NT2/D1 (cell line): ENCODE data around the gene SEC23B.

Experiments used
- DNase-seq: peaks from one replicate; pipeline ENCODE4 v3.0.0-alpha.2; 2011; ENCODE audit warnings: low read depth, low spot score
- H3K27me3 ChIP-seq: 2 replicates; pipeline ENCODE4 v1.6.0; 2011; ENCODE audit warnings: mild to moderate bottlenecking; ENCODE audit not compliant: insufficient read length, insufficient read depth
- H3K36me3 ChIP-seq: 2 replicates; pipeline ENCODE4 v1.6.1; 2011; ENCODE audit warnings: mild to moderate bottlenecking, low read length, mixed read lengths; ENCODE audit not compliant: insufficient read depth, insufficient read length
- H3K4me1 ChIP-seq: 2 replicates; pipeline ENCODE4 v1.5.1; 2011; ENCODE audit not compliant: insufficient read depth, insufficient read length
- H3K4me3 ChIP-seq: 2 replicates; pipeline ENCODE4 v1.5.1; 2011; ENCODE audit warnings: low read depth; ENCODE audit not compliant: insufficient read length
- H3K9ac ChIP-seq: 2 replicates; pipeline ENCODE4 v1.6.0; 2011; ENCODE audit warnings: low read depth; ENCODE audit not compliant: insufficient read length
- H3K9me3 ChIP-seq: 2 replicates; pipeline ENCODE4 v1.5.1; 2011; ENCODE audit warnings: mild to moderate bottlenecking, low read length; ENCODE audit not compliant: insufficient read depth
- SUZ12 ChIP-seq: IDR thresholded peaks from 2 replicates; pipeline ENCODE4 v1.6.1; 2011; ENCODE audit not compliant: insufficient read length, insufficient read depth; ENCODE audit errors: extremely low read depth
- YY1 ChIP-seq: IDR thresholded peaks from 2 replicates; pipeline ENCODE4 v1.6.1; 2011; ENCODE audit not compliant: insufficient read length, insufficient read depth
- ZNF274 ChIP-seq: IDR thresholded peaks from 2 replicates; pipeline ENCODE4 v1.6.1; 2011; ENCODE audit warnings: mild to moderate bottlenecking, low read depth, low read length

SEC23B gene

DNA sequence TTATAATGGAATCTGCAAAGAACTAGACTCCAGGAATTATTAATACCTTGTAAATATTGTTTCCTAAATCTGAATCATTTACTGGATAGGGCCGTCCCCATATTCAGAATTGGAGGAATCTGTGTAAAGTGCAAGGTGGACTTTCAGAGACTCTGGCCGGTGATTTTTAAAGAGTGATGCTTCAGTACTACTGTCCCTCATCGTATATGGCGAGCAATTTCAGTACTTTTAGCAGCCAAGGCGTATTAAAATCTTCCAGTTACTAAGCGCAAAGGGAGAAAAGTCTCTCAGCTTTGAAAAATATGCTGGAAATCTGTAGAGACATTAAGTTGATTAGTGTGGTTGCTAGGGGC lies 60.0 kb downstream of the SEC23B start:
- no peak for TF ChIP-seq SUZ12
- no peak for TF ChIP-seq YY1
- no peak for TF ChIP-seq ZNF274
- H3K27me3 ChIP-seq: no peaks in the 10 kb centered on the region
- no peak for DNase-seq
- H3K9me3 ChIP-seq: no peaks in the 10 kb centered on the region
- peaks cover 27% of the 10 kb centered on the region for H3K36me3 ChIP-seq
- H3K4me1 ChIP-seq: no peaks in the 10 kb centered on the region
- peak overlapping the region; percentile 95 for H3K9ac ChIP-seq
- H3K4me3 ChIP-seq: peak overlapping the region; percentile 87

DNA sequence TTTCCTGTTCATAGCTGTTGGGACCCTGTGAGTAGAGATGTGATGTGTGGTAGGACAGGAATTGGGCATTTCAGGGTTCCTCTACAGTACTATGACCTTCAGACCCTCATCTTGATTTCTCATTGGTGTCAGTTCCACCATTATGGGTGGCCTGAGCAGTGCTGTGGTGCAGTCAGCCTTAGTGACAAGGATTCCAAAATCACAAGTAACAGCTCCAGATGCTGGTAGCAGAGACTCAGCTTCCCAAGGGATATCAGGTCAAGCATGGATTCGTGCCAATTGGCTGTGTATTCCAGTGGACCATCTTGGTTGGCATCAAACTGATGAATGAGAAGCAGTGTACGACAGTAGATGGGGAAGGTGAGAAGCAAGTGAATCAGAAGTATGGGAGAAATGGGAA lies 63.3 kb downstream of the SEC23B start:
- no peaks in the 10 kb centered on the region for H3K4me1 ChIP-seq
- H3K36me3 ChIP-seq: peaks cover 24% of the 10 kb centered on the region
- DNase-seq: no peak
- no peaks in the 10 kb centered on the region for H3K9me3 ChIP-seq
- TF ChIP-seq ZNF274 (no peak), YY1 (no peak), SUZ12 (no peak)
- H3K4me3 ChIP-seq: no peak overlapping the region
- H3K27me3 ChIP-seq: no peaks in the 10 kb centered on the region
- no peak overlapping the region for H3K9ac ChIP-seq

DNA sequence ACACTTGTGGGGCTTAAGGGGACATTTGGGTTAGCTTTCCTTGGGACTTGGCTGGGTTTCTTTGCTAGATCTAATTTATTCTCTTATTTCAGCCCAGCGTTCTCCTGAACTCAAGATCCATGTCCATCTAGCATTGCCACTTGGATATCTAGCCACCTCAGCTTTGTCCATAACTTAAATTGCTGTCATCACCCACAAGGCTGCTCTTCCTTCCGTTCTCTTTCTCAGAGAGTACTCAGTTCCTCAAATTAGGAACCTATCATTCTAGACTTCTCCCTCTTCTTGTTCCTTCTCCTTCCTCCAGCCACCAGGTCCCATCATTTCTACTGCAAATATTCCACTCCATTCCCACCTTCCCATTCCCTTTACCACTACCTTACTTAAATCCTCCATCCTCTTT lies 63.8 kb downstream of the SEC23B start:
- Histone ChIP-seq H3K36me3 (peaks cover 24% of the 10 kb centered on the region), H3K9ac (no peak overlapping the region), H3K27me3 (no peaks in the 10 kb centered on the region), H3K4me3 (no peak overlapping the region), H3K4me1 (no peaks in the 10 kb centered on the region), H3K9me3 (no peaks in the 10 kb centered on the region)
- TF ChIP-seq YY1: no peak
- TF ChIP-seq SUZ12: no peak
- TF ChIP-seq ZNF274: no peak
- no peak for DNase-seq

DNA sequence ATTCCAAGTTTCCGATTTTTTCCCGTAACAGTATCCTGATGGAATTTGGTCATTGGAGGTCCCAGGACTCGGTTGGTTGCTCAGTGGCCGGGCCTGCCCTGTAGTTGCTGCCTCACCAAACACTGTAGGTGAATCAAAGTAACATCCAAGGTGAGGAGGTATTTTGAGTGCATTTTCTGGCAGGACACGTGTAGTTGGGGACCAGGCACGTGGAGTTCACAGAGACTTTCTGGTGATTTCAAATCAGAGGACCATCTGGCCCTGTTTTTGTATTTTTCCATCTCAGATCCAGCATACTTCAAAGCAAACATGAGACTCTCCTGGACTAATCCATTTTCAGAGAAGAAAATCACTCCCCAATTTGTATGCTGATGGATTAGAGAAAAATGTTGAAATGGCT lies 70.2 kb downstream of the SEC23B start:
- Histone ChIP-seq H3K9ac (no peak overlapping the region), H3K4me3 (no peak overlapping the region), H3K27me3 (no peaks in the 10 kb centered on the region), H3K4me1 (no peaks in the 10 kb centered on the region), H3K9me3 (no peaks in the 10 kb centered on the region), H3K36me3 (no peaks in the 10 kb centered on the region)
- no peak for TF ChIP-seq ZNF274
- TF ChIP-seq SUZ12: no peak
- no peak for TF ChIP-seq YY1
- no peak for DNase-seq

DNA sequence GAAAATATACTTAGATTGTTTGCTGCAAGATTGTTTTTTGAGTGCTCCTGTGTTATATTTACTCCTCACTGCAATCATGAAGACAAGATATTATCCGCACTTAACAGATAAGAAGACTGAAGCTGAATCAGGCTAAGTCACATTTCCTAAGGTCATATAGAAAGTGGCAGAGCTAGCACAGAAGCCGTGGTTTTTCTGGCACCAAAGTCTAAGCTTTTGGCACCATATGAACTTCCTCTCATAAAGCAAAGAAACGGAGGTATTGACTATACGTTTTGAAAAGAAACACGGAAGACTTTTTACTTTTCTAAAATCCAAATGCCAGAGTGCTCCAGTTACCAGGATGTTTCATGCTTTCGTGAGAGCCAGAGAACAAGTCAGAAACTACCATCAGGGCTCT lies 70.8 kb downstream of the SEC23B start:
- H3K9me3 ChIP-seq: no peaks in the 10 kb centered on the region
- DNase-seq: no peak
- H3K27me3 ChIP-seq: no peaks in the 10 kb centered on the region
- H3K9ac ChIP-seq: no peak overlapping the region
- H3K4me3 ChIP-seq: no peak overlapping the region
- H3K4me1 ChIP-seq: no peaks in the 10 kb centered on the region
- no peaks in the 10 kb centered on the region for H3K36me3 ChIP-seq
- no peak for TF ChIP-seq YY1
- no peak for TF ChIP-seq ZNF274
- TF ChIP-seq SUZ12: no peak

DNA sequence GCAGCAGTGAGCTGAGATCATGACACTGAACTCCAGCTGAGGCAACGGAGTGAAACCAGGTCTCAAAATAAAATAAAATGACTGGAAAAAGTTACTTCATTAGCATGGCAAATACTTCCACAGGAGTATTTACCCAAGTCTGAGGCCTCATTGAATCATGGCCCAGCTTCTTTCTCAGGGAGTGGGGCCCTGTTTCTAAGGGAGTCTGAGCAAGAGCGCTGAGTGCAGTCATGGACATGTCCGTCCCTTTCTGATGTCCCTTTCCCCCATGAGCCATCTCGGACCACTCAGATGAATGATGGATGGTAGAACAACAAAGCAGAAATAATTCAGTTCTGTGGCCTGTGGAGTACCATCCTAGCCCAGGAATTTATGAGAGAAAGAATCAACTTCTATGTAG lies 72.3 kb downstream of the SEC23B start:
- Histone ChIP-seq H3K4me3 (no peak overlapping the region), H3K9ac (no peak overlapping the region), H3K4me1 (no peaks in the 10 kb centered on the region), H3K36me3 (no peaks in the 10 kb centered on the region), H3K27me3 (no peaks in the 10 kb centered on the region), H3K9me3 (no peaks in the 10 kb centered on the region)
- DNase-seq: no peak
- no peak for TF ChIP-seq SUZ12
- no peak for TF ChIP-seq ZNF274
- TF ChIP-seq YY1: no peak

DNA sequence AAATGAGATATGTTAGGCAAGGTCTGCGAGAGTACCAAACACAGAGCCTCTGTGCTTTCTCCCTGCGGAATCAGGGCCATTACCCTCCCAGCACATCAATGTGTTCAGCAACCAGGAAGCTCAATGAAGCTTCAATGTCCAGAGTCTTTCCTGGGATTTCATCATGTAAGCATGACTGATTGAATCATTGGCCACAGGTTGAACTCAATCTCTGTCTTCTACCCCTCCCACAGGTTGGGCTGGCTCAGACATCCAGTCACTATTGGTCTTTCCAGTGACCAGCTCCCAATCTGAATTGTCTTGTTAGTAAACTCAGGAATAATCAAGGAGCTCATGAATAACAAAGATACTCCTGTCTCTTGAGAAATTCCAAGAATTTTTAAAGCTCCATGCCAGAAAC lies 77.4 kb downstream of the SEC23B start:
- no peak for DNase-seq
- no peaks in the 10 kb centered on the region for H3K27me3 ChIP-seq
- H3K36me3 ChIP-seq: no peaks in the 10 kb centered on the region
- H3K4me1 ChIP-seq: no peaks in the 10 kb centered on the region
- H3K4me3 ChIP-seq: no peak overlapping the region
- H3K9ac ChIP-seq: no peak overlapping the region
- H3K9me3 ChIP-seq: no peaks in the 10 kb centered on the region
- TF ChIP-seq YY1: no peak
- no peak for TF ChIP-seq SUZ12
- no peak for TF ChIP-seq ZNF274
